Ovary (tissue), 3 donors: ENCODE data around the gene IRX4.

ENCODE experiments used
- POLR2A ChIP-seq: fragments of 450-650 bp; IDR thresholded peaks from one replicate; pipeline ENCODE4 v1.6.1; 2017; ENCODE audit warnings: antibody characterized with exemption, mild to moderate bottlenecking, moderate library complexity
- TF ChIP-seq, protein P1 (sequence below), 3 donors: fragments of 450-650 bp in 2 of 3; fragments of 200-600 bp in 1 of 3; IDR thresholded peaks; one replicate each; pipeline versions ENCODE4 v1.5.1 to v1.8.0; 2016 to 2022; ENCODE audit warnings: antibody characterized with exemption in 3 of 3, mild to moderate bottlenecking in 1 of 3
- donor health status: DM: no; HTN: no; CAD: no.

DNA sequence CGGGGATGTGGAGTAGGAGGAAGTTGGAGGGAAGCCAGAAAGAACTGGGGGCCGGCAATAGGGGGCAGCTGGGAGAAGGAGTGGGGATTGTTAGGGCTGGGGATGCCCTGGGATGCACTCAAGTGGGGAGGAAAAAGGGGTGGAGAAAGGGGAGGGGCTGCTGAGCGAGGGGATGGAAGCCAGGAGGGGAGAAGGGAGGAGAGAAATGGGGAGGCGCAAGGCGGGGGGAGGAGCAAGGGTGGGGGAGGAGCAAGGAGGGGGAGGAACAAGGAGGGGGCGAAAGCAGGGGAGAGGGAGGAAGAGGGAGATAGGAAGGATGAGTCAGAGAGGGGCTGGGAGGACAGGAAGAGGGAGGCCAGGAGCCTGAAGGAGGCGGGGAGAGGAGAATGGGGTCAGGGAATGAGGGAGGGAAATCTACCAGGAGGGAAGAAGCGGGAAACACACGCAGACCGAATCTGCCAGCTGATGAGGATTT is 1.6 kb downstream of the IRX4 start:
- TF ChIP-seq, protein P1, sequence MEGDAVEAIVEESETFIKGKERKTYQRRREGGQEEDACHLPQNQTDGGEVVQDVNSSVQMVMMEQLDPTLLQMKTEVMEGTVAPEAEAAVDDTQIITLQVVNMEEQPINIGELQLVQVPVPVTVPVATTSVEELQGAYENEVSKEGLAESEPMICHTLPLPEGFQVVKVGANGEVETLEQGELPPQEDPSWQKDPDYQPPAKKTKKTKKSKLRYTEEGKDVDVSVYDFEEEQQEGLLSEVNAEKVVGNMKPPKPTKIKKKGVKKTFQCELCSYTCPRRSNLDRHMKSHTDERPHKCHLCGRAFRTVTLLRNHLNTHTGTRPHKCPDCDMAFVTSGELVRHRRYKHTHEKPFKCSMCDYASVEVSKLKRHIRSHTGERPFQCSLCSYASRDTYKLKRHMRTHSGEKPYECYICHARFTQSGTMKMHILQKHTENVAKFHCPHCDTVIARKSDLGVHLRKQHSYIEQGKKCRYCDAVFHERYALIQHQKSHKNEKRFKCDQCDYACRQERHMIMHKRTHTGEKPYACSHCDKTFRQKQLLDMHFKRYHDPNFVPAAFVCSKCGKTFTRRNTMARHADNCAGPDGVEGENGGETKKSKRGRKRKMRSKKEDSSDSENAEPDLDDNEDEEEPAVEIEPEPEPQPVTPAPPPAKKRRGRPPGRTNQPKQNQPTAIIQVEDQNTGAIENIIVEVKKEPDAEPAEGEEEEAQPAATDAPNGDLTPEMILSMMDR (IDR thresholded peaks at IDR 0.05) = no peak
- TF ChIP-seq POLR2A = no peak
